VCaP (cell line): Measurements from ENCODE around the gene CAPZB.
"Not testable (repeated sequence)": the region's sequence is repeated elsewhere in the genome, so short reads cannot be mapped to it uniquely, and the experiment has no call there.

Experiments
- H3K27ac ChIP-seq: fragments of 450-650 bp; 2 replicates; pipeline ENCODE4 v1.5.1; 2017
- CTCF ChIP-seq: fragments of 450-650 bp; conservative IDR thresholded peaks from 2 replicates; pipeline ENCODE4 v1.5.1; 2017; ENCODE audit warnings: mild to moderate bottlenecking, moderate library complexity

Gene CAPZB

GRCh38 chr1:19524791-19525190 lies 39.5 kb upstream of the CAPZB start:
- no peak for TF ChIP-seq CTCF
- no peak overlapping the region for H3K27ac ChIP-seq

DNA sequence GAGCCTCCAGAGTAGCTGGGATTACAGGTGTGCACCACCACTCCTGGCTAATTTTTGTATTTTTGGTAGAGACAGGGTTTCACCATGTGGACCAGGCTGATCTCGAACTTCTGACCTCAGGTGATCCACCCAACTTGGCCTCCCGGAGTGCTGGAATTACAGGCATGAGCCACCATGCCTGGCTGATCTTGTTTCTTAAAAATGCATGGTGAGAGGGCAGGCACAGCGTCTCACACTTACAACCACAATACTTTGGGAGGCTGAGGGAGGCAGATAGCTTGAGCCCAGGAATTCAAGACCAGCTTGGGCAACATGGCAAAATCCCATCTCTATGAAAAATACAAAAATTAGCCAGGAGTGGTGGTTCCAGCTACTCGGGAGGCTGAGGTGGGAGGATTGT lies 37.2 kb upstream of the CAPZB start:
- H3K27ac ChIP-seq: not testable (repeated sequence)

DNA sequence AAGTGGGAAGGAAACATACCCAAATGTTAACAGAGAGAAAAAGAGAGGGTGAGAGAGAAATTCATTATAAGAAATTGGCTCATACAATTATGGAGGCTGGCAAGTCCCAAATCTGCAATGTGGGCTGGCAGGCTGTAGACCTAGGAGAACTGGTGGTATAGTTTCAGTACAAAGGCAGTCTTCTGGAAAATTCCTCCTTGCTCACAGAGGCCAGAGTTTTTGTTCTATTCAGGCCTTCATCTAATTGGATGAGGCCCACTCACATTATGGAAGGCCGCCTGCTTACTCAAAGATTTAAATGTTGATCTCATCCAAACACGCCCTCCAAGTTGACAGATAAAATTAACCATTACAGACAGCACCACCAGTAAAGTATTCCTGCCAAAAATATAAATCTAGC lies 36.1 kb upstream of the CAPZB start:
- TF ChIP-seq CTCF: no peak
- no peak overlapping the region for H3K27ac ChIP-seq

GRCh38 chr1:19517017-19517416 lies 31.7 kb upstream of the CAPZB start:
- no peak for TF ChIP-seq CTCF
- H3K27ac ChIP-seq: no peak overlapping the region

GRCh38 chr1:19515201-19515600 lies 29.9 kb upstream of the CAPZB start:
- peak overlapping the region; percentile 73 for H3K27ac ChIP-seq
- no peak for TF ChIP-seq CTCF

DNA sequence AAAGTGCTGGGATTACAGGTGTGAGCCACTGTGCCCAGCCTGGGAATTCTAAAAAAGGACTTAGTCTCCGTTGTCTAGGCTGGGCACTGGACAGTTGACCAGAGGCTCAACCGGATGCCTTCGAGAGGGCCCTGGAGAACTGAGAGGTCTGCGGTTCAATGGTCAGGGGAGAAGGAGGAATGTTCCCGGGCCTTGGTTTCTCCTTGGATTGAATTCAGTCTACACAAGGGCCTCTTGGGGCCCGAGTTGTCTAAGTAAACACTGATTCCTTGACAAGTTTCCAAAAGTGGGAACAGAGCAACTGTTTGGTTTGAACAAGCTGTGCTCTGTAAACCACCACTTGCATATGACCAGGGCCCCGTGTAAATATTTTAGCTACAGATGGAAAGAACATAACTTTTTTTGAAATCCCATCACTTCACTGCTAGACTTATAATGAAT lies 29.1 kb upstream of the CAPZB start:
- peak overlapping the region; percentile 73 for H3K27ac ChIP-seq
- TF ChIP-seq CTCF: no peak

DNA sequence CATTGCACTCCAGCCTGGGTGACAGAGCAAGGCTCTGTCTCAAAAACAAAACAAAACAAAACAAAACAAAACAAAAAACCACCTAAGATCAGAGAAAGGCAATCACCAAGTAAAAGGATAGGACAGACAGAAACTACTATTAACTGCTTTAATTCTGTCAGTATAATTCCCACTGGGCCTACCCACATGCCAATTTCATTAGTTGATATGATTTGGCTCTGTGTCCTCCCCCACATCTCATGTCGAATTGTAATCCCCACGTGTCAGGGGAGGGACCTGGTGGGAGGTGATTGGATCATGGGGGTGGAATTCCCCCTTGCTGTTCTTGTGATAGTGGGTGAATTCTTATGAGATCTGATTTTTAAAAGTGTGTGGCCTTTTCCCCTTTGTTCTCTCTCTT lies 27.2 kb upstream of the CAPZB start:
- H3K27ac ChIP-seq: no peak overlapping the region
- no peak for TF ChIP-seq CTCF

GRCh38 chr1:19511116-19511515 lies 25.8 kb upstream of the CAPZB start:
- no peak overlapping the region for H3K27ac ChIP-seq

DNA sequence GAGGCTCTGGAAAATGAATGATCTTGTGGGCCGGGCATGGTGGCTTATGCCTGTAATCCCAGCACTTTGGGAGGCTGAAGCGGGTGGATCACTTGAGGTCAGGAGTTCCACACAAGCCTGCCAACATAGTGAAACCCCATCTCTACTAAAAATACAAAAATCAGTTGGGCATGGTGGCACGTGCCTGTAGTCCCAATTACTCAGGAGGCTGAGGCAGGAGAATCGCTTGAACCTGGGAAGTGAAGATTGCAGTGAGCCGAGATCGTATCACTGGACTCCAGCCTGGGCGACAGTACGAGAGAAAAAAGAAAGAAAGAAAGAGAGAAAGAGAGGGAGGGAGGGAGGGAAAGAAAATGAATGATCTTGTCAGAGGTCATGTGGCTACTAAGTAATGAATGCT lies 24.3 kb upstream of the CAPZB start:
- not testable (repeated sequence) for H3K27ac ChIP-seq

More at GRCh38 chr1:19511116-19511515, 25.8 kb upstream of the CAPZB start:
- no peak for TF ChIP-seq CTCF
